GM20000 (cell line): Measurements from ENCODE around the gene CCDC7.
"Not testable (repeated sequence)": the region's sequence is repeated elsewhere in the genome, so short reads cannot be mapped to it uniquely, and the experiment has no call there.

ENCODE experiments used
- DNase-seq: peaks from one replicate; pipeline ENCODE4 v3.0.0; 2012; ENCODE audit warnings: low spot score
- CTCF ChIP-seq: IDR thresholded peaks from 2 replicates; pipeline ENCODE4 v1.5.1; 2012; ENCODE audit warnings: mild to moderate bottlenecking, control low read depth; ENCODE audit errors: extremely low read depth, missing control alignments

CCDC7 gene

GRCh38 chr10:32751582-32751981, 305.6 kb downstream of the CCDC7 start:
- no peak for DNase-seq
- TF ChIP-seq CTCF, result no peak

- DNase-seq, result not testable (repeated sequence)
Observed at GRCh38 chr10:32754900-32755299, 309.0 kb downstream of the CCDC7 start.

GRCh38 chr10:32771217-32771616, 325.3 kb downstream of the CCDC7 start:
- DNase-seq, result no peak
- no peak for TF ChIP-seq CTCF

- TF ChIP-seq CTCF, result no peak
- no peak for DNase-seq
Observed at GRCh38 chr10:32773105-32773504, 327.2 kb downstream of the CCDC7 start.

- no peak for DNase-seq
- no peak for TF ChIP-seq CTCF
Observed at GRCh38 chr10:32786968-32787367, 341.0 kb downstream of the CCDC7 start.

- no peak for TF ChIP-seq CTCF
- DNase-seq, result no peak
Observed at GRCh38 chr10:32787690-32788284, 341.8 kb downstream of the CCDC7 start.

- no peak for DNase-seq
- no peak for TF ChIP-seq CTCF
Observed at GRCh38 chr10:32788359-32788758, 342.4 kb downstream of the CCDC7 start.

GRCh38 chr10:32790483-32790882, 344.5 kb downstream of the CCDC7 start:
- DNase-seq, result no peak
- TF ChIP-seq CTCF, result no peak
